Left lobe of liver (tissue), 2 donors: ENCODE results near the gene MX2. TPM values are rescaled to one million over a fixed set of nuclear protein-coding genes. Genes with fewer than 3 reads are reported as not detected.

Source experiments
- ATAC-seq: fragments of 200-7000 bp; cut with Tn5 transposase; one replicate; pipeline ENCODE4 v1.9.1; 2020; ENCODE audit warnings: mild to moderate bottlenecking, moderate library complexity
- DNase-seq: peaks from one replicate; pipeline ENCODE4 v3.0.0-alpha.2; 2020; ENCODE audit warnings: low spot score
- total RNA-seq: library from RNA; stranded (reverse); gene quantifications from one replicate; pipeline ENCODE4 v1.2.1, GENCODE V29; 2021
- donor health status: DM: no; HTN: no; CAD: no; lungs with moderate emphysema.
- donor health status: DM: no; HTN: yes; CAD: no.

The MX2 gene
- total RNA-seq, 1 donor from 2014 or later = 0.75 TPM

DNA sequence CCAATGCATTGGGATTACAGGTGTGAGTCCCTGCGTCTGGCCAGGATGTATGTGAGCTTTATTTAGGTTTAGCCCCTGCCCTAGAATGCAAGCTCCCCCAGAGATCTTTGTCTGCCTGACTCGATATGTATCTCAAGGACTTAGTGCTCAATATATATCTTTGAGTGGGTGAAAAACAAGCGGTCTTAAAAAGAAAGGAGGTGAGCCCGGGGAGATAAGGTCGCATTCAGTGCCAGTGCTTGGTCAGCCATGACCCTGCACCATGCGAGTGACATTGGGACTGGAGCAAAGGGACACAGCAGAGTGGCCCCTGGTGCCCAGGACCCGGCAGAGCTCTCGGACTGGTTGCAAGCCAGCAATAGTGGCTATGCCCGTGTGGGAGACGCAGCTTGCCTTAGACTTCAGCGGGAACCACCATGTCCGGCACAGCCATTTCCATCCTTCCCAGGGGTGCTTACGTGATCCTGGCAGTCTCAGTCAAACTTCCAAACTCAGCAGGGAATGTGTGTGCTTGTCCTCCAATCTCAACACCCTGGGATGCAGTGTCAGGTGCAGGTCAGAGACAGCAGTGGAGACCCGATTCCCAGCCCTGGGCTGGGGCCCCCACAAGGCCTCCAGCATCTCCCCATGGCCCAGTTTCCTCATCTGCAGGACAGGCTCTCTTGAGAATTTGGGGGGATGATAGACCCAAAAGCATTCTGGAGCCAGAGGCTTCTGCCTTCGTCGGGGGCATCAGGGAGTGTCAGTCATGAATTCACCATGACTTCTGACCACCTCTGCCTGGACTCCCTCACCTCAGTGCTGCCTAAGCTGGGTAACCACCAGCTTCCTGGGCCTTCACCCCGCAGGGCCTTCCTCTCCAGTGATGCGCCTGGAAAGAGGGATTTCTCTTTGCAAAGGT is 1.8 kb downstream of the MX2 start:
- ATAC-seq = no peak

DNA sequence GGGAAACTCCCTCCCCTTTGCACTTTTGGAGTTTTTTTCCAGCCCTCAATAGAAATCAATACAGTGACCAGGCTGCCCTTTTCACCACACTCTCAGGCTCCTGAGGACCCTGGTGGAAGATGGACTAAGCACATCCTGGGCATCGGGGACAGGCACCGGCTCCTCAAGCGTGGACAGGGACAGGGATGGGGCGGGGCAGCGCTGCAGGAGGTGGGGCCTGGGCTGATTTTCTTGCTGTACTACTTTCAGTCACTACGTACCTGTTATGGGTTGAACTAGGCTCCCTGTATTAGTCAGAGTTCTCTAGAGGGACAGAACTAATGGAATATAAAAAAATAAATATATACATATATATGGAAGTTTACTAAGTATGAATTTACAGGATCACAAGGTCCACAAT is 2.5 kb downstream of the MX2 start:
- ATAC-seq = no peak
- no peak for DNase-seq

More for the DNA sequence above, 1.8 kb downstream of the MX2 start:
- DNase-seq = no peak

DNA sequence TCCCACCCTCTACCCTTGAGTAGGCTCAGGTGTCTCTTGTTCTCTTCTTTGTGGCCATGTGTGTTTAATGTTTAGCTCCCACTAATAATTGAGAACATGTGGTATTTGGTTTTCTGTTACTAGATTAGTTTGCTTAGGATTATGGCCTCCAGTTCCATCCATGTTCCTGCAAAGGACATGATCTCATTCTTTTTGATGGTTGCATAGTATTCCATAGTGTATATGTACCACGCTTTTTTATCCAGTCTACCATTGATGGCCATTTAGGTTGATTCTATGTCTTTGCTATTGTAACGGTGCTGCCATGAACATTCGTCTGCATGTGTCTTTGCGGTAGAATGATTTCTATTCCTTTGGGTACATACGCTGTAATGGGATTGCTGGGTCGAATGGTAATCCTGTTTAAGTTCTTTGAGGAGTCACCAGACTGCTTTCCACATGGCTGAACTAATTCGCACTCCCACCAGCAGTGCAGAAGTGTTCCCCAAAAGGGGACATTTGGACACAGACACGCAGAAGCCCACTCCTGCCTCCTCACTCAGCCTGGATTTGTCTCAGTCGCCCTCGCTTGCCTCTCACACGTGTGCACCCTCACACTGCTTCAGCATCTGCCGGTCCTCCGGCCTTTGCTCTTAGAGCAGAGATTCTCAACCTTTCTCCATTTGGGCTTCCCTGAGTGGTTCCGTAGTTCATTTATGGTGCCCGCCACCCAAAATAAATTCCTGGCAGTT is 3.7 kb downstream of the MX2 start:
- no peak for ATAC-seq
- no peak for DNase-seq

DNA sequence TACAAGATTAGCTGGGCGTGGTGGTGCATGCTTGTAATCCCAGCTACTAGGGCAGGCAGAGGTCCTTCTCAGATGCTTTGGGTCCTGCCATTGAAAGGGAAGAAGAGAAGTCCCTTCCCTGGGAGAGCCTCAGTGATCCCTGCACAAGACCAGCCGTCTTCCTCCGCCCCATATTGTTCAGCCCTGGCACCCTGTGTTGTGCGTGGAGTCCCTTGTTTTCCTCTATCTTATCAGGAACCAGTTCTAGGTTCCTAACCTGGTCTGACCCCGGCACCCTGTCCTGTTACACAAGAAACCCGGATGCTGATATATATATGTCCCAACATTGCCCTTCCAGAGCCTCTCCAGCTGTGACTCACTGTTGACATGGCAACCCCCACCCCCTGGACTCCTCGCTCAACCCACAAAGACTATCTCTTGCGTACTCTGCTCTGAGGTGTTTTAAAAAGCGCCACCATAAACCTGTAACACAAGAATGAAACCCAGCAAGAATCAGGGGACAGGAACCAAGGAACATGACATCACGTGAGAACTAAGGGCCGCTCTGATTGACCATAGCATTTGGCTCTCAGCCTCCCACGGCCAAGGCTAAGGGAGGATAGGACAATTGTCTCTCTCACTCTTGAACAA is 4.8 kb downstream of the MX2 start:
- peak; percentile 24 for ATAC-seq
- peak; percentile 50 for DNase-seq

DNA sequence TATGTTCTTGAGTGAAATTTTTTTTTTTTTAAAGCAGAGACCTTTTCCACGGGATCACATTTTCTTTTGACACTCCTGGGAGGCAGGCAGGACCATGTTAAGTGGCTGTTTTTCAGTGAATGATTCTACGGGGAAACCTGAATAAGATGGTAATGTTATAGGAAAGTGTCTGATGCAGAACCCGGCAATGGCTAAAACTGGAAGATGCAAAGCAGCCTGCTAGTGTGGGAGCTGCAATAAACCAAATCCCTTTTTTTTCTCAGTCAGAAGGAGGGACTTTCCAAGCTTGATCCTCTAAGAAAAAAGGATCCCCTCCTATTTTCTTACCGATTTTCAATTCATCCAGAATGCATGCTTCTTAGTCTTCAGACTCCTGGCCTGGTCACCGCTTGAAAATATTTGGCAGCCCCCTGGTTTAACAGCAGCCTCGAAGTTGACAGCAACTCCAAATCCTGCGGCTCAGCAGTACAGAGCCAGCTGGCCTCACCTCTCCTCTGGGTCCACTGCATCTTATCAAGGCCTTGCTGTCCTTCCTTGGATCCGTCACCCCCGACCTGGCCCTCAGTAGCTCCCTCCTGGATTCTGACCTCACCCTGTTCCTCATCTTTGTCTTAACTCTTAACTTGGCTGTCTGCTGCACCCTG is 5.6 kb downstream of the MX2 start:
- DNase-seq = no peak
- ATAC-seq = no peak

DNA sequence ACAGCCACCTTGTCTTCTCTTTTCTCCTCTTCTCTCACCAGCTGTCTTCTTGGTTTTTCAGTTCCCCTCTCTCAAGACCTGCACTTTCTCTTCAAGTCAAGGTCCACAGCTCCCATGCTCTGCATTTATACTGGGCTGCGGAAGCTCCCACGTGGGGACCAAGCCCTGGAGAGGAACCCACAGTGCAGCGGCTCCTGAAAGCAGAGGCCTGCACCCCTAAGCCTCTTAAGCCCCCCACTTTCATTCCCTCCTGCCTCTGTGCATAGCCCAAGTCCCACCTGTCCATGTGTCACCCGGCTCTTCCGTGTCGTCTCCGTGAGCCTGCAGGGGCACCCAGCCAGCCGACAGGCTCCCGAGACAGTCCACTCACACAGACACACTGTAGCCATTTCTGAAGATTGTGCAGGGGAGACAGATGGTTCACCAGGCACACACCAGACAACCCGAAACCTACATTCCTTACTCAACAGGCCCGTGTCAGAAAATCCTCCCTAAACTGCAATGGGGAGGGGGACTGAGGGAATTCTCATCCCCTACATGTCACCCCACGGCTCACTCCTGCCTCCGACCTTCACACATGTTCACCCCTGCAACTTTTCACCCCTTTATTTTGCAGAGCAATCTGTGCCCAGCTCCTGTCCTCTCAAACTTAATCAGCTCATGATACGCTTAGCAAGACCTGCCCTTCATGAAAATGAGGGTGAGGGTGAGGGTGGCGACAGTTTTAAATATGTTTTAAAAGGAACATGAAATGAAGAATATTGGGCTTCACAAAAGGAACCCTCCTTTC is 6.3 kb downstream of the MX2 start:
- DNase-seq (no peak), ATAC-seq (no peak)

DNA sequence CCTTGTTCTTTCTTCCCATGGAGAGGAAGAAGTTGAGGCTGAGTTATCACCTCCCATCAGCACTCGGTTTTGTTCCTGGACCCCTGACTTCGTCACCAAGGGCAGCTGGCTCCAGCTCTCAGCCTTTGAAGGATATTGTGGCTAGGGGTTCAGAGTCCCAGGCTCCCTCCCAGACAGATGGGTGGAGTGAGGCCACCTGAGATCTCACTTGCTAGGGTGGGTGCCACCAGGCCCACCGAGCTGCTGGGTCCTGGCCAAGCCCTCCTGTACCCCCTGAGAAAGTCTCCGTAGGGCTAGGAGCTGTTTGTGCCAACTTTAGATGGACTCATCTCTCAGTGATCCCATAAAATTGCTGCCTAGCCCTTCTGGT is 6.9 kb downstream of the MX2 start:
- no peak for ATAC-seq
- no peak for DNase-seq

DNA sequence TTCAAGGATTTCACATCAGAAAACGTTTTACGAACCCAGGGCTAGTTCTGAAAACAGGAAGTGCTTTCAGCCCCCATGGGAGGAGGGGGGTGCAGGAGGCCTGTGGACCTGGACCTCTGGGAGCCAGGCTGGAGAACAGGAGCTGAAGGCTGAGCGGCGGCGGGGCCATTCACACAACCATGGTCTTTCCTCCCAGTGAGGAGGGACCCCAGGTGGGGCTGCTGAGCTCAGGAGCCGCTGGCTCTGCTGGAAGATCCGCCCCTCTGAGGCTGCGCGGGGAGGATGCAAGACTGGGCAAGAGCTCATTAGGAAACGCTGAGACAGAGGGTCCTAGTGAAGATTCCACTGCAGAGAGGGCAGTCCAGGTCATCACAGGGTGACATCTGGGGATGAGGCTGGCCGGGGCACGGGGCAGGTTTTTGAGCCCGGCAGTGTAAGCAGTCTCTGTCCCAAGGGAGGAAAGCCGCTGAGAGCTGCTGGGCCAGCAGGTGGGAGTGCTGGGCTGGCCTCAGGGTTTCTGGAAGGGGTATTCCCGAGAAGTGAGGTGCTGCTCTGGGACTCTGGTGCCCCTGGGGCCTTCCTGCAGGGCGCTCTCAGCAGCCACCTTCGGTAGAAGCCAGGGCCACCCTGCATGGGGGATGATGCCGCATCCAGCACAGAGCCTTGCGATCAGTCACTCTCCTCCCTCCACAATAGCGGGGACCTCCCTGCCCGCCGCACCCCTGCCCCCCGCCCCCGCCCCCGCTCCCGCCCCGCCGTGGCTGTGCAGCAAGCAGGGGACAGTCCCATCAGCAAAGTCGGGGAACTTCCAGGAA is 7.5 kb downstream of the MX2 start:
- ATAC-seq = no peak
- DNase-seq = no peak

DNA sequence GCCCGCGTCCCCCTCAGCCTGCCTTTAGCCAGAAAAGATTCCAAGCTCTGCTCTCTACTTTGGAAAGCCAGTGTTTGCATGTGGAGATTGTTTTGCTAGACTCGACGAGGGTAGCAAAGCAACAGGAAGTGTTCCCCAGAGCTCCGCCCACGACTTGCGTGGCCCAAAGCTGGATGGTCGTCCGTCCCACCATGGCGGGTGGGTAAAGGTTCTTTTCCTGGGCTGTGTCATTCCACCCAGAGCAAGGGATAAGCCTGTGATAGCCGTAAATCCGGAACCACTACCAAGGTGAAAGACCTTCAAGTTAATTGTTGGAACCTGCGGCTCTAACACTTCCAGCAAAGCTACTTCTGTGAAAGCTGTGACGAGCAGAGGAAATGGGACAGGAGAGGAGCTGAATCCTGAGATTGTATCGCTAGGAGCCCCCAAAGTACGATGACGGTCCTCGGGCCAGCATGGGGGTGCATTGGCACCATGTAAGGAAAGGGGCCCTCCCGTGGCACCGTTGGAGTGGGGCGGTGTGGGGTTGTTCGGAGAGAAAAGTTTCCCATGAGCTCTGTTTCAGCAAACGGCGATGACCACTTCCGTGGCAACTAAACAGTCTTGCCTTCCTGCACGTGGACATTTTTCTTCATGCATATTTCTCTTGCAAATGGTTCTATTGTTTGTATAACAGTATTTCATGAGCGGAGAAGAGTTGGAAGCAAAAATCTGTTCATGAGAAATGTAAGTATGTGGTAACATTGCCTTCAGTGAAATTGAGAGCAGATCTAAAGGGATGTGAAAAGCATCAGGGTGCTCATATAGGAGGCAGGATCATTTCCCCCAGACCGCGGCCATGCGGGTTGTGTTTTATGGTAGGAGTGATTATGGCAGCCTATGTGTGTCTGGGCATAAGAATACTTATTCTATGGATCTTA is 8.4 kb downstream of the MX2 start:
- no peak for DNase-seq
- no peak for ATAC-seq

DNA sequence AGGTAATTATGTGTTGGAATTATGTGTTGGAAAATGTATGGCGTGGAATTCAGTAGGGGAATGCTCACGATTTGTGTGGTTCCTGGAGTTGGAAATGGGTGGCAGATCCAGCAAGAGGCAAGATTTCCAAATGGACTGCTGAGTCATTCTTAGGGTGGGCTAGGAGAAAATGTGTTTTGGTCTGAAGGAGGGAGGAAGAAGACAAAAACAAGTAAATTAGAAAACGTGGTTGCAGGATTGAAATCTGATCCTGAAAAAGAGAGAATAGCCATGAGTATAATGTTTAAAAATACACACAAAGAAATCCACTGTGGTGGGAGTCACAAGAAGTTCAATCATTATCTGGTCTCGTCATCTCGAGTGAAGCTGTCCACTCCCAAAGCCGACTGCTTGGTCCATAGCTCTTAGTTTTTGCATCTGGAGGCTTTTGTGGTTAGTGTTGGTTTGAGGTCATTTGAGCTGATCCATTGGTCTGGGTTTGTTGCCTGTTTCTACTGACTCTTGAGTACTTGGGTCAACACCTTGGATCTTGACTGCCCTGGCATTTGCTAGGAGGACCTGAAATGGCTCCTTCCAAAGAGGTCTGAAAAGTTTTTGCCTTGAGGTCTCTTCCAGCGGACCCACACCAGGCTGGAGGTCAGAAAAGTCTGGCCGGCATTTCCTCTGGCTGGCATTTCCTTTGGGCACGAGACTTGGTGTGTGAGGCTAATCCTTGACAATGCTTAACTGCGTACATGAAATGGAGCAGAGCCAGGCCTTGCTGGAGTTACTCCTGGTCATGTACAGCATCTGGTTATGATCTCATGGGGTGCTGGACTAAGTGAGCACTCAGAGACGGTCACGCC is 9.2 kb downstream of the MX2 start:
- ATAC-seq (no peak), DNase-seq (no peak)

DNA sequence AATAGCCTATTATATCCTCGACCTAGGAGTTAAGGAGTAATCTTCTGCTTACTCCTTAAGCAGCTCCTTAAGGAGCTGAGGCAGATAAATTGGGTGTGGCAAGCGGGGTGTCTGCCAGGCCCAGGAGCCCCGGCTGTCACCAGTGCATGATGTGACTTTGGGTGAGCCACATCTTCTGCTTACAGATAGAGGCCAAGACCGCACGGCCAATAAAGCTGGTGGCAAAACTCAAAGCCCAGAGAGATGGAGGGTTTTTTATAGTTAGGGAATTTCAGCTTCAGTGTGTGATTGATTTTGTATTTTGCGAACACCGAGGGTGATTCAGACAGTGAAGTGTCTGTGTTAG is 9.8 kb downstream of the MX2 start:
- no peak for ATAC-seq
- DNase-seq = no peak

DNA sequence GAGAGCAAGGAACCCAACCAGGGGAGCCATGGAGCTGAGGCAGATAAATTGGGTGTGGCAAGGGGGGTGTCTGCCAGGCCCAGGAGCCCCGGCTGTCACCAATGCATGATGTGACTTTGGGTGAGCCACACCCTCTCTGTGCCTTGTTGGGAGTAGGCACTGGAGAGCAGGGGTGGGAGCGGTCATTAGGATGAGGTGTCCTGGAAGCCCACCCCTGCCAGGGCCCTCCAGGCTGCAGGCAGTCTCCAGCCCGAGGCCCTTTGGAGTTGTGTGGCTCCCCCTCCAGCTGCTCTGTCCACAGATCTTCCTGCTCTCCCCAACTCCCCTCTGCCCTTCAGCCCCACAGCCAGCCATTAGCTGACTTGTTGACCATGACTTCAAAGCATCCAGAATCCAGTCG is 11.4 kb downstream of the MX2 start:
- no peak for DNase-seq

DNA sequence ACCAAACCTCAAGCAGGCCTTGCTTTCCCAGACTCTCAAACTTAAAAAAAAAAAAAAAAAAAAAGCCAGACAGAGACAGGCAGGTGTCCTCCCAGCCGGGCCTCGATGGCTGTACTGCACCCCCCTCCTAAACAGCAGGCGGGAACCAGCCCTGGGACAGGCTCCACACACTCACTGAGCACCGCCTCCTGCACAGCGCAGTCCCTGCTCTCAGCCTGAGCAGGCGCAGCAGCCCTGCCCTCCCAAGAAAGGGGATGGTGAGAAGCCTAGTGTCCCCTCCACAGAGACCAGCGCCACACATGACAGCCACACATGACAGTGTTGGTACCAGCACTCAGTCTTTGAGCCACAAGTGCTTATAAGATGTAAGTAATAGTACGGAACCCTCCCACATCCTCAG is 11.9 kb downstream of the MX2 start:
- no peak for DNase-seq
- ATAC-seq = no peak

More for the DNA sequence above, 11.4 kb downstream of the MX2 start:
- ATAC-seq = no peak

DNA sequence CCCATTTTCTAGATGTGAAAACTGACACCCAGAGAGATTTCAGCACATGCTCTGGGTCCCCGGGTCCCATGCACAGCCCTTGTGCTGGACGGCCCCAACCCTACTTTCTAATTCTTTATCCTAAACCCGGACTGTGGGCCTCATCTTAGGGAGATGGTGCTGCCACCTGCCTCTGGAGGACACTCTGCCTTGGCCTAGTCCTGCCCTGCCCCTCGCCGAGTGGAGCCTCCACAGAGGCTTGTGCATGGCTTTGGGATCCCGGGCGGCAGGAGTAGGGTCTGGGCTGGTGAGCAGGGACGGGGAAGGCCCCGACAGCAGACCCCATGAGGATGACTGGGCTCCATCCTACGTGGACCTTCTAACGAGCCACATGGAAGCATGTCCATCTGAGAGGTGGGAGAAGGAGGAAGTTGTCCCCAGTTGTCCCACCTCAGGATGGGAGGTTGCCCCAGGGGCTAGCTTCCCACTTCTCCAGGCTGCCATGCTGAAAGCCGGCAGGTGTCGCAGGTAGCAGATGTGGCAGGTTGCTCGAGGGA is 12.4 kb downstream of the MX2 start:
- ATAC-seq (no peak), DNase-seq (no peak)

DNA sequence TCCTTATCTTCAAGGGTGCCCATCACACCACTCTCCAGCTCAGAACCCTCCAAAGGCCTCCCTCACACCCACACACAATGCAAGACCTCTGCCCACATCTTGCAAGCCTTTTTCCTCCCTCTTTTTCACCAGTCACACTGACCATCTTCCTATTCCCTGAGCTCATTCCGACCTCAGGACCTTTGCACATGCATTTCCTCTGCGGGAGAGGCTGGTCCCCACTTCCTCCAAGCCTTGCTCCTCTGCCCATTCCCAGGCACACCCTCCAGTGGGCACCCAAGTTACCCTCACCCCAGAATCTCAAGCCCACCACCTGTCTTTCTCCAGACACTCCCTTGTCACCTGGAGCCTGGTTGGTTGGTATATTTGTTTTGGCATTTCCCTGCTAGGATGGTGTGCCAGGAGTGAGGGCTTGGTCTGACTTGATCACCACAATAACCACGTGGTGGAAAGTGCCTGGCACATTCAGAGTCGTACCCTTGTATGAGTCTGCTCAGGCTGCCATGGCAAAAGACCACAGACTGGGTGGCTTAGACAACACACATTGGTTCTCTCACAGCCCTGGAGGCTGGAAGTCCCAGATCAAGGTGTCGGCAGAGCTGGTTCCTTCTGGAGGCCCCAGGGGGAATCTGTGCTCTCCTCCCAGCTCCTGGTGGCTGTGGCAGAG is 13.2 kb downstream of the MX2 start:
- ATAC-seq (no peak), DNase-seq (no peak)

DNA sequence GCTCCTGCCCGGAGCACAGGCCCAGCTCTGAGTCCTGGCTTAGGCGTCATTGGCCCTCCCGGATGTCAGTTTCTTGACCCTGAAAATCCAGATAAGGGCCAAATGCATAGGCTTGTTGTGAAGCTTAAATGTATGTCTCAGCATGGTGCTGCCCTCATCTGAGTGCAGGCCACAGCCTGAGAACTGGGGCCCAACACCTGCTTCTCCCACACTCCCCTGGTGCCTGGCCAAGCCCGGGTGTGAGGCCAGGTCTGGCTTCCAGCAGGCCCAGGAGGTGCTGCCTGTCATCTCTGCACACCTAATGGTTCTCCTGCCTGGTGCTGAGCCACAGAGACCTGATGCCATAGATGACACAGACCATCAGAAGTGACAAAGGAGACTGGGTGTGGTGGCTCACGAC is 14.0 kb downstream of the MX2 start:
- DNase-seq = no peak
- no peak for ATAC-seq

DNA sequence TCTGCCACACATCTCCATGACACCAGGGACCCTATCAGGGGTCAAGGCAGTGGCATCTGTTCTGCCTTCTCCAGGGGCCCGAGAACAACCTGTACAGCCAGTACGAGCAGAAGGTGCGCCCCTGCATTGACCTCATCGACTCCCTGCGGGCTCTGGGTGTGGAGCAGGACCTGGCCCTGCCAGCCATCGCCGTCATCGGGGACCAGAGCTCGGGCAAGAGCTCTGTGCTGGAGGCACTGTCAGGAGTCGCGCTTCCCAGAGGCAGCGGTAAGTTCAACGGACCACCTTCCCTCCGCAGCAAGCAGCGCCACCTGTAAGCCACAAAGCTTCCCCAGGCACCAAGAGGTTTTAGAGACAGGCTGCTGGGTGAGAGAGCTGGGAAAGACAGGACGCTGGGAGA is 15.9 kb downstream of the MX2 start:
- DNase-seq (no peak), ATAC-seq (no peak)
